Left forelimb (tissue), 1 donor: ENCODE data around the gene EXOC3.
A peak's percentile ranks its signal among the peaks of the same experiment; 100 is the strongest.

ENCODE experiments used
- DNase-seq: peaks from one replicate; pipeline ENCODE4 v3.0.0-alpha.2; 2018; ENCODE audit warnings: low spot score

The EXOC3 gene

GRCh38 chr5:426392-426976 lies 16.5 kb upstream of the EXOC3 start:
- DNase-seq, result peak; percentile 22

- no peak for DNase-seq
These were observed 15.4 kb upstream of the EXOC3 start for GRCh38 chr5:427415-428087.

GRCh38 chr5:428219-428618 lies 14.8 kb upstream of the EXOC3 start:
- no peak for DNase-seq

GRCh38 chr5:428754-429452 lies 14.1 kb upstream of the EXOC3 start:
- DNase-seq, result no peak

GRCh38 chr5:429453-430188 lies 13.4 kb upstream of the EXOC3 start:
- DNase-seq, result peak; percentile 82

GRCh38 chr5:430214-430925 lies 12.6 kb upstream of the EXOC3 start:
- no peak for DNase-seq

- no peak for DNase-seq
These were observed 11.8 kb upstream of the EXOC3 start for GRCh38 chr5:431001-431710.

- DNase-seq, result no peak
These were observed 11.3 kb upstream of the EXOC3 start for GRCh38 chr5:431711-432050.

- no peak for DNase-seq
These were observed 10.6 kb upstream of the EXOC3 start for GRCh38 chr5:432201-432927.

GRCh38 chr5:432928-433791 lies 9.8 kb upstream of the EXOC3 start:
- DNase-seq, result no peak

GRCh38 chr5:433836-434235 lies 9.1 kb upstream of the EXOC3 start:
- DNase-seq, result no peak

GRCh38 chr5:434443-435146 lies 8.4 kb upstream of the EXOC3 start:
- DNase-seq, result no peak

GRCh38 chr5:435156-435790 lies 7.7 kb upstream of the EXOC3 start:
- DNase-seq, result no peak

GRCh38 chr5:435961-436640 lies 6.9 kb upstream of the EXOC3 start:
- DNase-seq, result no peak

- DNase-seq, result no peak
These were observed 6.4 kb upstream of the EXOC3 start for GRCh38 chr5:436641-436975.

- no peak for DNase-seq
These were observed 5.7 kb upstream of the EXOC3 start for GRCh38 chr5:437281-437771.

GRCh38 chr5:438481-438981 lies 4.4 kb upstream of the EXOC3 start:
- DNase-seq, result no peak

- no peak for DNase-seq
These were observed 3.8 kb upstream of the EXOC3 start for GRCh38 chr5:439181-439580.
